PC-3 (cell line): ENCODE measurements around the gene SPATA2. TPM values are rescaled to one million over a fixed set of nuclear protein-coding genes. Genes with fewer than 3 reads are reported as not detected.
A peak's percentile ranks its signal among the peaks of the same experiment; 100 is the strongest.

Source experiments
- ATAC-seq: fragments of 200-7000 bp; cut with Tn5 transposase; 2 replicates; pipeline ENCODE4 v1.9.1; 2020; ENCODE audit warnings: mild to moderate bottlenecking, moderate library complexity
- BruUV-seq: library from RNA; stranded (reverse); fragments of 400-500 nt; replicated peaks from 2 replicates; lab custom pipeline; 2021; lab: Mats Ljungman, UMichigan
- CTCF ChIA-PET: fragments of 300-600 bp; sonication (Branson Sonifier 250); formaldehyde crosslinking; loops from one replicate; lab custom pipeline; 2022; ENCODE audit warnings: antibody characterized with exemption; lab: Charles Lee
- POLR2A ChIA-PET: fragments of 300-600 bp; sonication (Branson Sonifier 250); formaldehyde crosslinking; loops from one replicate; lab custom pipeline; 2022; ENCODE audit warnings: antibody characterized with exemption; ENCODE audit not compliant: unreplicated experiment; lab: Charles Lee
- DNase-seq: peaks from one replicate; pipeline ENCODE4 v3.0.0-alpha.2; 2015
- H2AFZ ChIP-seq: fragments of 300-600 bp; sonication (generic); 2 replicates; pipeline ENCODE4 v1.6.0; 2016; ENCODE audit warnings: antibody characterized with exemption, low read length
- H3F3A ChIP-seq: fragments of 300-600 bp; sonication (generic); one replicate; pipeline ENCODE4 v1.6.0; 2017; ENCODE audit warnings: antibody characterized with exemption, low read length, control low read depth, mild to moderate bottlenecking; ENCODE audit not compliant: unreplicated experiment
- H3K27ac ChIP-seq: fragments of 300-600 bp; sonication (generic); 2 replicates; pipeline ENCODE4 v1.5.1; 2016; ENCODE audit warnings: mild to moderate bottlenecking, low read length
- H3K27me3 ChIP-seq: fragments of 300-600 bp; sonication (generic); 2 replicates; pipeline ENCODE4 v1.6.1; 2016; ENCODE audit warnings: low read length, mixed read lengths
- H3K36me3 ChIP-seq: fragments of 300-600 bp; sonication (generic); 2 replicates; pipeline ENCODE4 v1.6.1; 2016; ENCODE audit warnings: low read depth, mixed run types, low read length, mixed read lengths
- H3K4me1 ChIP-seq: fragments of 300-600 bp; sonication (generic); 2 replicates; pipeline ENCODE4 v1.5.1; 2016; ENCODE audit warnings: low read length; ENCODE audit not compliant: insufficient read depth
- H3K4me2 ChIP-seq: fragments of 300-600 bp; sonication (generic); 2 replicates; pipeline ENCODE4 v1.6.0; 2016; ENCODE audit warnings: low read length
- H3K4me3 ChIP-seq: fragments of 300-600 bp; sonication (generic); 2 replicates; pipeline ENCODE4 v1.5.1; 2016; ENCODE audit warnings: mild to moderate bottlenecking, low read length, mixed read lengths
- H3K79me2 ChIP-seq: fragments of 300-600 bp; sonication (generic); 2 replicates; pipeline ENCODE4 v1.6.1; 2017; ENCODE audit warnings: low read length, mixed read lengths
- H3K9ac ChIP-seq: fragments of 300-600 bp; sonication (generic); 2 replicates; pipeline ENCODE4 v1.6.0; 2016; ENCODE audit warnings: mild to moderate bottlenecking, low read length
- H3K9me2 ChIP-seq: fragments of 300-600 bp; sonication (generic); replicated peaks from 2 replicates; pipeline ENCODE4 v1.6.1; 2016; ENCODE audit warnings: mixed run types, low read length, mixed read lengths
- H3K9me3 ChIP-seq: fragments of 300-600 bp; sonication (generic); 2 replicates; pipeline ENCODE4 v1.6.1; 2016; ENCODE audit warnings: low read length, mixed read lengths
- H4K20me1 ChIP-seq: fragments of 300-600 bp; sonication (generic); 2 replicates; pipeline ENCODE4 v1.6.1; 2016; ENCODE audit warnings: low read length, mixed read lengths
- EZH2 ChIP-seq: fragments of 300-600 bp; sonication (generic); IDR thresholded peaks from one replicate; pipeline ENCODE4 v1.6.1; 2017; ENCODE audit warnings: antibody characterized with exemption, mild to moderate bottlenecking, low read length; ENCODE audit not compliant: unreplicated experiment
- EZH2phosphoT487 ChIP-seq: fragments of 300-600 bp; sonication (generic); IDR thresholded peaks from 2 replicates; pipeline ENCODE4 v1.6.1; 2018; ENCODE audit warnings: mild to moderate bottlenecking, antibody characterized with exemption, low read length, borderline replicate concordance
- intact Hi-C: fragments of 100-400 bp; cut with micrococcal nuclease; formaldehyde crosslinking; loops from 2 replicates; pipeline ENCODE4 v1.9.0; 2023
- total RNA-seq: library from RNA; depleted of rRNA; stranded (reverse); fragments of >200 nt; gene quantifications from 2 replicates; pipeline ENCODE4 v1.2.3, GENCODE V29; 2014
- TF ChIP-seq, protein P1 (sequence below): fragments of 300-600 bp; sonication (generic); conservative IDR thresholded peaks from 2 replicates; pipeline ENCODE4 v1.5.1; 2017; ENCODE audit warnings: antibody characterized with exemption, low read depth, mild to moderate bottlenecking, low read length

Gene SPATA2
- total RNA-seq, 1 experiment from 2014 or later: 7.4 TPM

- H3F3A ChIP-seq: no peaks in the 10 kb centered on the region
- H4K20me1 ChIP-seq: peaks cover 13% of the 10 kb centered on the region
- H3K79me2 ChIP-seq: peaks cover 52% of the 10 kb centered on the region
- peak within 1 kb of the TSS; percentile 91 for H3K4me3 ChIP-seq
- DNase-seq (peak; percentile 97), ATAC-seq (peak; percentile 81)
- intact Hi-C loops: loop anchor here (2.0 kb wide), 1 partner anchor 14 kb away; no protein-coding TSS in a partner anchor
- H3K9me3 ChIP-seq: no peaks in the 10 kb centered on the region
- H3K9me2 ChIP-seq: no peaks in the 10 kb centered on the region
- peaks cover 17% of the 10 kb centered on the region for H3K4me1 ChIP-seq
- ChIA-PET POLR2A (interaction anchor here (0.5 to 0.9 kb wide), 5 partner anchors 74 to 1368 kb away, joined by 3 to 6 read pairs (median 3); no protein-coding TSS in a partner anchor), CTCF (no interaction called here)
- peak within 1 kb of the TSS; percentile 90 for H3K4me2 ChIP-seq
- TSS peak; percentile 15 for BruUV-seq
- peak within 1 kb of the TSS; percentile 99 for H2AFZ ChIP-seq
- no peaks in the 10 kb centered on the region for H3K27me3 ChIP-seq
- H3K27ac ChIP-seq: peak within 1 kb of the TSS; percentile 4
- H3K9ac ChIP-seq: peak within 1 kb of the TSS; percentile 92
- peaks cover 21% of the 10 kb centered on the region for H3K36me3 ChIP-seq
- TF ChIP-seq EZH2: no peak
- TF ChIP-seq, protein P1, sequence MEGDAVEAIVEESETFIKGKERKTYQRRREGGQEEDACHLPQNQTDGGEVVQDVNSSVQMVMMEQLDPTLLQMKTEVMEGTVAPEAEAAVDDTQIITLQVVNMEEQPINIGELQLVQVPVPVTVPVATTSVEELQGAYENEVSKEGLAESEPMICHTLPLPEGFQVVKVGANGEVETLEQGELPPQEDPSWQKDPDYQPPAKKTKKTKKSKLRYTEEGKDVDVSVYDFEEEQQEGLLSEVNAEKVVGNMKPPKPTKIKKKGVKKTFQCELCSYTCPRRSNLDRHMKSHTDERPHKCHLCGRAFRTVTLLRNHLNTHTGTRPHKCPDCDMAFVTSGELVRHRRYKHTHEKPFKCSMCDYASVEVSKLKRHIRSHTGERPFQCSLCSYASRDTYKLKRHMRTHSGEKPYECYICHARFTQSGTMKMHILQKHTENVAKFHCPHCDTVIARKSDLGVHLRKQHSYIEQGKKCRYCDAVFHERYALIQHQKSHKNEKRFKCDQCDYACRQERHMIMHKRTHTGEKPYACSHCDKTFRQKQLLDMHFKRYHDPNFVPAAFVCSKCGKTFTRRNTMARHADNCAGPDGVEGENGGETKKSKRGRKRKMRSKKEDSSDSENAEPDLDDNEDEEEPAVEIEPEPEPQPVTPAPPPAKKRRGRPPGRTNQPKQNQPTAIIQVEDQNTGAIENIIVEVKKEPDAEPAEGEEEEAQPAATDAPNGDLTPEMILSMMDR: no peak
- no peak for TF ChIP-seq EZH2phosphoT487
Observed at GRCh38 chr20:49936153-49937026, 21.1 kb upstream of the SPATA2 start, which contains the start of gene RNF114. Gene RNF114 (plus strand): TSS chr20:49936397. CDS start chr20:49936413, 16 bp downstream.

GRCh38 chr20:49935746-49936152 lies 20.4 kb upstream of the SPATA2 start:
- ATAC-seq (peak; percentile 2), DNase-seq (no peak)
- Histone ChIP-seq H3K27ac (no peak overlapping the region), H3K9ac (peak overlapping the region; percentile 92), H3K4me1 (peaks cover 17% of the 10 kb centered on the region), H3K4me2 (peak overlapping the region; percentile 85), H2AFZ (peak overlapping the region; percentile 99), H3K27me3 (no peaks in the 10 kb centered on the region), H3K9me2 (no peaks in the 10 kb centered on the region), H3K4me3 (peak overlapping the region; percentile 91), H4K20me1 (peaks cover 13% of the 10 kb centered on the region), H3K36me3 (peaks cover 15% of the 10 kb centered on the region), H3K79me2 (peaks cover 46% of the 10 kb centered on the region), H3K9me3 (no peaks in the 10 kb centered on the region), H3F3A (no peaks in the 10 kb centered on the region)
- intact Hi-C loops: loop anchor here (2.0 kb wide), 1 partner anchor 15 kb away; no protein-coding TSS in a partner anchor
- TF ChIP-seq, protein P1: no peak
- TF ChIP-seq EZH2 (no peak), EZH2phosphoT487 (no peak)
- no TSS peak for BruUV-seq
- CTCF ChIA-PET: interaction anchor here (0.5 kb wide), 1 partner anchor 598 kb away, joined by 5 read pairs; no protein-coding TSS in a partner anchor
- POLR2A ChIA-PET: interaction anchor here (0.5 to 0.9 kb wide), 3 partner anchors 180 to 1368 kb away, joined by 3 to 6 read pairs (median 3); no protein-coding TSS in a partner anchor
